GM18519 (cell line): ENCODE results near the gene BHLHE41.

Experiments used
- ATAC-seq: cut with Tn5 transposase; IDR thresholded peaks from one replicate; pipeline ENCODE4 v1.9.1; 2021; ENCODE audit warnings: mild to moderate bottlenecking, moderate library complexity; ENCODE audit not compliant: unreplicated experiment, low FRiP score

Gene BHLHE41

DNA sequence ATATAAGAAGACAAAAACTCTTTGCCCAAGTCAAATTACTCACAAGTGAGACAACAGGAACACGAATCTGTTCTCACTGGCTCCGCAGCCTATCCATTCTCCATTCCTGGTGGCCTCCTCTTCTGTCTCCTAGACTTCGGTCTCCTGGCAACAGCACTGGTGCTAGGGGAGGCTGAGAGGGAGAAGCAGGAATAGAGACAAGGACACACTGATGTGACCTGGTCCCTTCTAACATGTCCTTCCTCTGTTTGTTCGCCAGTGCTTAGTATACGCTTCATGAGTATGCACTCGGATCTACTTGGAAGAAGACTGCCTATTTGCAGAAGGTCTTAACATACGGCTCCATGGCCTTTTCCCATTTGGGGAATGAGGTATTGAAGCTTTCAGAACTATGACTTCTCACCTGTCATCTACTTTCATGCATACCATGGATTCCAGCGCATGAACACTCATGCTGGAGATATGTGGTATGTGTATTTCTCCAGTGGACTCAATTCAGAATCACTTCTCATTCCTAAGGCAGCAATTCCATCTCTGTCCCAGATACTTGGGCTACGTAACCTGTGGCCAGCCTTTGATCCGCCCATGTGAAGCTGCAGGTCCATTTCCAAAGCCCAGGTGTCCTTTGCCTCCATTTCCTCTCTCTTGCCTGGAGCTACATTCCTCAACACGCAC lies 33.9 kb downstream of the BHLHE41 start:
- no peak for ATAC-seq

DNA sequence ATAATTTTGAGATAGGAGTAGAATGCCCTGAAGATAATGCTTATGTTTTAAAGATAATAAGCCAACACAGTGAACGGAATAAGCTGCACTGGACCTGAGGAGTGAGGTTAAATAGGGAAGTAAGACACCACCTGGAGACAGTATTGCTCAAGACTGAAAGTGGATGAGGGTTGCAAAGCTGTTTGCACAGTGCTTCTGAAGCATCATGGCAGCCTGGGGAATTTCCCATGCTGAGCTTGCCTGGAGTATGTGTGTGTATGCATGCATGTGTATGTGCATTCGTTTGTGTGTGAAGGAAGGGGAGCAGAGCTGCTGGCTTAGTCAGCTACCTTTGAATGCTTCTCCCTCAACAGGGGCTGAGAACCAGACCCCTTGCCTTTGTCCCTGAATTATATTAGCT lies 35.8 kb downstream of the BHLHE41 start:
- ATAC-seq, result peak; percentile 95

DNA sequence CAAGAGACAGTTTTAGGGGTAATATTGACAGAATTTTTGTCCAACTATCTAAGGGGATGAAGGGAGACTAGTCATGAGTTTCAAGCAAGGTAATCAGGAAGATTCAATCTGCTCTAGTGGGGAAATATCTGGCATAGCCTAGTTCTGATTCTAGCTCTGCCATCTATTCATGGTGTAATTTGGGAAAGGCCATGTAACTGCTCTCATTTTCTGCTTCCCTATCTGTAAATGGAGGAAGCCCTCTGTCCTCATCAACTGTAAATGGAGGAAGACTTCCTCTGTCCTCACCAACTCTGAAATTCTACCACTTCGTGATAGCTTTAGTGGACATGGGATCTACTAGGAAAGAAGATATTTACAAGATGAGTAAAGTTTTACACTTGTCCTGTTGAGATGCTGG lies 37.9 kb downstream of the BHLHE41 start:
- no peak for ATAC-seq

DNA sequence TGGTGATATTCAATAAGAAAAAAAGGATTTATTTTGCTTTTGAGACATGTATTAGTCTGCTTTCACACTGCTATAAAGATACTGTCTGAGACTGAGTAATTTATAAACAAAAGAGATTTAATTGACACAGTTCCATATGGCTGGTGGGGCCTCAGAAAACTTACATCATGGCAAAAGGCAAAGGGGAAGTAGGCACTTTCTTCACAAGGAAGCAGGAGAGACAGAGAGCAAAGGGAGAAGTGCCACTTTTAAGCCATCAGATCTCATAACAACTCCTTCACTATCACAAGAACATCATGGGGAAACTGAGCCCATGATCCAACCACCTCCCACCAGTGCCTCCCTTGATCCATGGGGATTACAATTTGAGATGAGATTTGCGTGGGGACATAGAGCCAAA lies 43.9 kb downstream of the BHLHE41 start:
- ATAC-seq, result no peak

DNA sequence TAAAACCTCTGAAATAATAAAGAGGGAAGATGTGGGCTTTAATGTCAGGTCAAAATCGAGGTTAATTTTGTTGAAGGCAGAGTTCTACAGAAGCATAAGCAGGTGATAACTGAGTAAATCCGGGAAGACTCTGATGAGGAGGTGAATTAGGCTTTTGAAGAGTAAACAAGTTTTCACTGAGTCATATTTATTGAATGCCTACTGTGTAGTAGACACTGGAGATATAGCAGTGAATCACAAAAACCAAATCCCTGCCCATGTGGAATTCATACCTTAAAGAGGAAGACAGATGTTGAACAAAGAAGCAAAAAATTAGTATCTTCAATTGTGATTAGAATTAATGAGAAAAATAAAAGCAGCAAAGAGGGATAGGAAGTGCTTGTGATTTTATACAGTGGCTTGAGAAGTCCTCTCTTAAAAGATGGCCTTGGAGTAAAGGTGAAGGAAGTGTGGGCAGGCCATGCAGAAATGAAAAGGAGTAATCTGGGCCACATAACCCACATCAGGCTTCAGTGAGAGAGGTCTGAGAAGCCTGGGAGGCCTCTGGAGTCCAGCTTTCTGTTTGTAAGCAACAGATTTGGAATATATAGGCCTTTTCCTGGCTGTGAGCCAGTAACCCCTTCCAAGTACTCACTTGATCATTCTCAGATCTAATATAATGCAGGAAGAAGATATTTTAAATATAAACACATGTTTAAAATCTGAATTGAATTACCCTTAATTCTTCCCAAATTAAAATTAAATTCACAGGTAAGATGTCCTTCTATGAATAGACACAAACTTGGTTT lies 46.7 kb downstream of the BHLHE41 start:
- ATAC-seq, result no peak
